Left kidney (tissue), 2 donors: ENCODE measurements around the gene SMIM7. TPM values are rescaled to one million over a fixed set of nuclear protein-coding genes. Genes with fewer than 3 reads are reported as not detected.

Experiments used
- DNase-seq: peaks from one replicate; pipeline ENCODE4 v3.0.0-alpha.2; 2013
- polyA plus RNA-seq: library from polyadenylated mRNA; unstranded; fragments of 120-200 nt; gene quantifications from one replicate; pipeline ENCODE4 v1.2.1, GENCODE V29; 2013; ENCODE audit not compliant: insufficient read length

SMIM7 gene
- polyA plus RNA-seq, 1 donor, result 108 TPM

DNA sequence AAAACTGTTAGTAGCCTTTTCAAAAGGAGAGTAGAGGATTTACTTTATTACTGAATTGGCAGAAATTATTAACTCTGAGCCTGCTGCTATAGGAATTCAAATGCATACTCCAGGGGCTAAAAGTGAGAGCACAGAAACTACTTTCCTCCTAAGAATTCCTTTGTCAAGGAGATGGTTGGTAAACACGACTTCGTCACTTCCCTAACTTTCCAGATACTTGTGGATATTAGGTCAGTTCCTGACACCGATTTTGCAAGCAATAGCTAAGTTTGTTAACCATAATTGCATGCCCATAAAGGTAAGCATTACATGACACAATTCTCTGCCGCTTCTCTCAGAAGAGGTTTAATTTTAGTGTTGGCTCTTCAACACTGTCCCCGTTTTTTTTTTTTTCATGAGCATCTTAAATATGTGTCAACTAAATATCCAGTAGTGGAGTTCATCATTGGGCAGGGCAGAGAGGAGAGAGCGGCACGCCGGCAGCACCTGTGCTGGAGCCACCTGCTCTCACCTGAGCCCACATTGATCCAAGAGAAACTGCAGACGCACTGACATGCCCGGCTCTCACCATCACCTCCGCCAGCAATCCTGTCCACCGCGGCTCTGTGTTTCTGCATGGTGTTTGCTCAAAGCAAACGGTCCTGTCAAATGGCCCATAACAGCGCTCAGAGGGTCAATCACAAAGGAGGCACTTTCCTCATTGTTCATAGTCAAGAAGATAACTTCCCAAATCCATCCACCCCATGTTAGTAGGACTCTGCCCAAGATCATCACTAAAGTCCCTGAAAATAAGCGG is 34.6 kb downstream of the SMIM7 start:
- no peak for DNase-seq

DNA sequence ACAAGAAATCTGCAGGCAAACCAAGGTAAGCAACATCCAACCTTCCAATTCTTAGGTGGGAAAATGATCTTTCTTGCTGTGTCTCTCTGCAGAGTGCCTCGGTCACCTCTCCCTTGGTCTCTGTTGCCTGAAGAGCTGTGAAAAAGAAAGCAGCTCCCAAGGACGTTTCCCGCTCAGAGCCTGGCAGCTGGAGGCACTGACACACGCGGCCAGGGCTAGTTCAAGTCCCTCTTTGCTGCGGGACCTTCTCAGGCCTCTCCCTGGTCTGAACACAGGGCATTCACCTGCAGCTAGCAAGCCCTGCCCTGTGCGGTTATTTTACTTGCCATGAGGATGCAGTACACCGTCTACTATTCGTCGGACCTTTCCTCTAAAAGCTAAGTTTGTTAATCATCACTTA is 35.7 kb downstream of the SMIM7 start:
- no peak for DNase-seq

DNA sequence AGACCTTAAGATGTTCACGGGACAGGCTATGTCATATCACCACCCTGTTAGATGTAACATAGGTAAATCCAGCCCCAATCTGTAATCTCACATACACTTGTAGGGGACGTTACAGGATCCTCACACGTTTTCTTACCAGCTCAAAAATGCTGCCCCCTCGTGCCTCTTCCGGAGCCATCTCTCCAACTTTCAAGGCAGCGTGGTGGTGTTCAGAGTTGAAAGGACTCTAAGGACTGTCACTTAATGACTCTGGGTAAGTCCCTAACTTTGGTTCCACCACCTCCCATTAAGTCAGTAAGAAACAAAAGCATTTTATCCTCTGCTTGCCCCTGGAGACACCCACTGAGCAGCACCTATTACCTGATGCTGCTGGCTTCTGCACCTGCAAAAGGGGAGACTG is 36.4 kb downstream of the SMIM7 start:
- DNase-seq, result no peak

DNA sequence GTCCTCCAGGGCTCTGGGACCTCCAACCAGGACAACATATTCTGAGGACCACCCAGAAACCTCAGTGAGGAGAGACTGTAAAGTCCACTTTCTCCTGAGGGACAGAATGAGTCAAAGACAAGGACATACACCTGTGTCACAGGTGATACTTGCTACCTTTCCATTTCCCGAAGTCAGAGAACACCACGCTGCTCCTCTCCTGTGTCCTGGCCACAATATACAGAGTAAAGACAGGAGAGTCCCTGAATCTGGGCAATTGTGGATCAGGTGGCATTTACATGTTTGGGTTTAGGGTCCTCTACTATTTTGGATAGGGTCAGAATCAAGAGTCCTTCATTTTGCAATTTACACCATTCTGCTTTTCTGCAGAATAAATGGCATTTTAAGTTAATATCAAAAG is 36.9 kb downstream of the SMIM7 start:
- no peak for DNase-seq

DNA sequence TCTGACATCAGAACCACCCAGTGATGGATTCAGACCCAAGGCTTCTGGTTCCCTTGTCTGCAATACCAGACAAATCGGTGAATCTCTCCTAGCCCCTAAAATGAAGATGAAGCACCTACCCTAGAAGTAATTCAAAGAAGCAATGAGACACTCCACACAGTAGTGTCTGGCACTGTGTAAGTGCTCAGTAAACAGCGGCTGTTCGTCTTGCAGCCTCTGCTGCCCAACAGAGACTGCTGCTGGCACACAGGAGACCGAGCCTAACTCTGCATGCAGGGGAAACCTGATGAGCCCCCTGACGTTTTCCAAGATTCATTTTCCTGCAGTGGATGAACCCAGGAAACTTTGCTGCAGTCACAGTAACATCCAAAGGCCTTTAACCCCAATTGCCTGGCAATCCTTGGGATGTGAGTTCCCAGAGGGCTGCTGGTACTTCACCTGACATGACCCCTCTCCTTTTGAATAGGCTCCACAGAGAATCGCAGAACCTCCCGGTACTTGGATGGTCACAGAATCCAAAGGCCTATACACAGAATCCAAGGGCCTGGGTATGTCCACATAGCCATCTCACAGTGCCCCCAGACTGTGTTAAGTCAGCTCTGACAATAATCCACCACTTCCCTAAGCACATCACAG is 38.7 kb downstream of the SMIM7 start:
- DNase-seq, result no peak

DNA sequence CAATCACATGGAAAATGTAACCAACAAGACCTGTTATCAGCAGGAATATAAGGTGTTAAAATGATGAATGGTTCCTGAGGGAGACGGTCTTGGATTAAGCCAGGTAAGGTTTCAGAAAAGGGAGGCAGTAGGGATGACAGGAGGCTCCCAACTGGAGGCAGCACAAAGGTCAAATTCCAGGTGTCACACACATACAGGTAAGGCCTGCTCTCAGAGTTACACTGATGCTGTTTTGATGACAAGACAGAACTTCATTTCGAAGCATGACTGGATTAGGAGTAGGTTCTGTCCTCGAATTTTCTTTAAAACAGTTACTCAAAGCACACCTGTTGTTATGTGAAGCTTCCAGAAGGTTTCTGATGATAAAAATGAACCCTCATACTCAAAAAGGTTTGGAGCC is 39.4 kb downstream of the SMIM7 start:
- DNase-seq, result no peak

DNA sequence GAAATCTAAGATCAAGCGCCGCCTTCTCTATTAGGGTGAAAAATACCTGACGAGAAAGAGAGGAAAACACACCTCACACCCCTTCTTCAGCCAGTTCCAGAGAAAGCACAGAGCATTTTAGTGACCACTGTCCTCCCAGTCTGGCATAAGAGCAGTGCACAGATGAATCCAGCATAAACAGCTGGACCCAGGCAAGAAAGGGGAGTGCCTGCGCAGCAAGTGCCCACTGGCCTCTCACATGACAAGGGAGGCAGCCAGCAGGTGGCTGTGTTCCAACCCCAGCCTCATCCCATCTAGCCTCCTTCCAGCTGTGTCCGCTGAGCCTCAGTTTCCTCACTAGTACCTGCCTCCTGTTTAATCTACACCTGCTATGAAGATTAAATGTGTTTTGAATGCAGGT is 39.9 kb downstream of the SMIM7 start:
- DNase-seq, result no peak

DNA sequence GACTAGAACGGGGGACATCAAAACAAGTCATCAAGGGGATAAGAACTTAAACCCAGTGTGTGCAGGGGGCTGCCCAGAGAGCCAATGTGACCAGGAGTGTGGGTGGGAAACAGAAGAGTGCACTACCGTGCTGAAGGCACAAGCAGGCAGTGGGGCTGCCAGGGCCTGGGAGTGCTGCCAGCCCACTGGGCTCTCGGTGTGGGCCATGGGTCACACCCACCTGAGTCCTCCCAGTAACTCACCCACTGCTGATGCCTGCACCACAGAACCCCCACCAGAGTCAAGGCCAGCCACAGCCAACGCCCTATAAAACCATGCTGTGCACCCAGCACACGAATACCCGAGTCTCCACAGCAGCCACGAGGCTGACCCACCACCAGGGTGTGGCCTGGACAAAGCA is 40.5 kb downstream of the SMIM7 start:
- DNase-seq, result no peak

DNA sequence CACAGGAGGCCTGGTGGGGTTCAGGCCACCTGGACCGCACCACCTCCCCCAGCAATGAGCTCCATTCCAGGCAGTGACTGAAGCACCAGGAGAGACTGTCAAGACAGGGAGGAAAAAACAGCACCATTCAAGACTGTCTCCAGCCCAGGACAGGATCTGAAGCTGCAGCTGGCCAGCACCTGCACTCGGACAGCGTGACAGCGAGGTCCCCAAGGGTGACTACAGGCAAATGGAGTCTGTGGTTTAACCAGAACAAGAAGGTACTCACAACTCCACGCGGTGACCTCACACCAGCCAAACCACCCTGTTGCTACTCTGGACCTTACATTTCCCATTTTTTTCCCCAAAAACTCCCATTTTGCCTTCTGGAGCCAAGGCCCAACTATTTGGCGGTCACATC is 41.7 kb downstream of the SMIM7 start:
- DNase-seq, result no peak

DNA sequence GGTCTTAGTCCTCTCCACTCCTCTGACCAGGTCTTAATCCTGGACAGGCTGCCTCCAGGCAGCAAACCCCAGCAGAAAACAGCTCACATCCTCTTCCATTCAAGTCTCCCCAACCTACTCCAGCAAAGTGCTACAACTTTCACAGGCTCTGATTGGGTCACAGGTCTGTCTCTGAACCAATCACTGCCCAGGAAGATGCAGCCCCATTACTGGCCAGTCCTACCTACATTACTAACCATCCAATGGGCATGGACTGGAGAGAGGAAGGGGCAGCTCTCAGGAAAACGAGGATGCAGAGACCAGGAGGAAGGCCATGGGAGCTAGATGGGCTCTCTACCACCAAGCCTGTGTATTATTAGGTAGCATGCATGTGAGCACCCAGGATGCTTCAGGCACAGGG is 44.1 kb downstream of the SMIM7 start:
- no peak for DNase-seq

DNA sequence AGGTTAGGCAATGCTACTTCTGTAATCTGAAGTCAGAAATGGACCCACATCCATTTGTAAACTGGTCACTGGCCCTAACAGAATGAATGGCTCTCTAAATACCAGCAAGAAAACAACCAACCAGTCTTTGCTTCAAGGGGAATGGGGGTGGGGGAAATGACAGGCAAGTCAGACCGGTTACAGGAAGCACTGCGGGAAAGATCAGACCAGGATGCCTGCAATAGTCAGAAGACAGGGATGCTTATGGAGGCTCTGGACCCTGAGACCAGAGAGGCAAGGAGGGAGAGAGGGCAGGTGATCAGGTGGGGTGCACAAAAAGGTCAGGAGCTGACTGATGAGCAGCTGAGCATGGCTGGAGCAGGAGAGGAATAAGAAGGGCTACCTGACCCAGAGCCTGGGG is 45.0 kb downstream of the SMIM7 start:
- no peak for DNase-seq

DNA sequence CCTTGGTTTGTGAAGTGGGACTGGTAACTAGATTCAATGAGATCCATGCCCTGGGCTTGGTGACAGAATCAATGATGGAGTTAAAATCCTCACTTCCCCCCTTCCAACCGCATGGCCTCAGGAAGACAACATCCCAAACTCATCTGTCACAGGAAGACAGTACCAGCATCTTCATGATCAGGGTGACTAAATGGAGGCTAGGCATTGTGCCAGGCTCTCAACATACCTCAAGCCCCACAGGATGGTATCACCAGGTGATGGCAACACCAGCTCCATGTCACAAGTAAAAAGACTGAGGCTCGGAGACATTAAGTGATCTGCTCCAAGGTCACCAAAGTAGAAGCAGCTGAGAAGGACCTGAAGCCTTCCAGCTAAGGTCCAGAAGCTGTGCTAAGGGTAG is 46.1 kb downstream of the SMIM7 start:
- no peak for DNase-seq

DNA sequence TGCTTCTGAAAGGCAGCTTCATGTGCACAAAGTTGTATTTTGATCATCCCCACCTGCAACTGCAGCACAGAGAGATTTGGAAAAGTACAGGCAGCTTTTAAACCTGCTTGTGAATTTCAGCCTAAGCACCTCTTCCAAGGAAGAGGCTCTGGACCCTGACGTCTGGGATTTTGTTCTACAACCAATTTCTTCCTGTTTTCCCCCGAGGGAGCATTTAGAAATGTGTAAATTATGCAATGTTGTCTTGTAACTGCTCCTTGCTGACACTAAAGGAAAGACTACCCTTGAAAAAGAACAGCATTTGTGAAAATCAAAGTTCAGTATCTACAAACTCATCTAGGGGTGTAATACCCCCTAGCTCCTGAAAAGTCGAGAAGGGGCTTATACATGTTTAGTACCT is 47.3 kb downstream of the SMIM7 start:
- no peak for DNase-seq

DNA sequence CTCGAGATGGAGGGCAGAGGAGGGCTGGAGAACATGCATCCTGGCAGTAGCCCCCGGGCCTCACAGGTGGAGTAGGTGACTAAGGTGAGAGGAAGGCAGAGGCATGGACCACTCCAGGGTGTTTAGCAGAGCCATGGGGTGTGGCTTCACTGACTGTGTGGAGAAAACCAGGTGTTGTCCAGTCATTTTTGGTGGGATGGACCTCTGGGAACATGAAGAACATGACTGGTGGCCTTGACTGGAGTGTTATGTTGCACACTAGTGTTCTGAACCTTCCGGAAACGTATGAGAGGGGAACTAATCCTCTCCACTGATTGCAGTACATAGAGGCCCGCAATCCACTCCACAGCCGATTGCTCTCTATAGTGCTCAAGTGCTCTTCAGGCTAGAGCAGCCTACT is 48.8 kb downstream of the SMIM7 start:
- DNase-seq, result no peak

DNA sequence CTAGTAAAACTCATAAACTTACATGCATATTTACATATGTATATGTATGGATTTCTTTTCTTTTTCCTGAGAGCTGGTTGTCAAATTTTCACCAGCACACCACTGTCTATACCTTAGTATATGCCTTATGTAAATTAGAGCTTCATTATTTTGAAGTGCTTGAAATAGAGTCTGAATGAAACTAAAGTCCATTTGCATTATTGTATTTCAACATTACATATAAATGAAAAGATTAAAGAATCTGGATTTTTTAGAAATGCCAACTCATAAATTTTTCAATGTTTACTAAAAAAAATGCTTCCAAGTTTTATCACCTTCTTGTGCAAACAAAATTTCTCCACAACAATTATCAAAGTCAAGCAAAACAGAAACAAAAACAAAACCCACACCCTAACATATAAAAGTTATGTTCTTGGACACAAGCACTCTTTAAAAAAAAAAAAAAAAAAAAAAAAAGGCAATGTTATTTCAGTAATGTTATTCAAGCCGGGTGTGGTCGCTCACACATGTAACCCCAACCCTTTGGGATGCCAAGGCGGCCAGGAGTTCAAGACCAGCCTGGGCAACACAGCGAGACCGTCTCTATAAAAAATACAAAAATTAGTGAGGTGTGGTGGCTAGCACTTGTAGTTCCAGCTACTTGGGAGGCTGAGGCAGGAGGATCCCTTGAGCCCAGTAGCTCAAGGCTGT is 50.3 kb downstream of the SMIM7 start:
- no peak for DNase-seq

DNA sequence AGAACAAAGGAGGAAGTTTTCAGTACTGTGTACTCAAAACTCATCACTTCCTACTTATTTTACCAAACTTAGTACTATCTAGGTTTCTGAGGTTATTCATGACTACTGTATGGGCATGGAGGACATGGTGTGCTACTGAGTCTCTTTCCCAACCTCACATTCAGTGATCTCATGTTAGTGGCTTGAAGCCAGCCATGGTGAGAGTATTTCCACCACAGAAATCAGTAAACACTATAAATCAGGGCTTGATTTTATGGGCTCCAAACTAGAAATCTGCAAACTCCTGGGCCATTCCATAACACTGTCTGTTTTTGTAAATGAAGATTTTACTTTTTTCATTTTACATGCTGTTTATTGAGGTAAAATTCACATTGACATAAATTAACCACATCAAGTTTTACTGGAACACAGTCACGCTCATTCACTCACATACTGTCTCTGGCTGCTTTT is 51.6 kb downstream of the SMIM7 start:
- DNase-seq, result no peak

DNA sequence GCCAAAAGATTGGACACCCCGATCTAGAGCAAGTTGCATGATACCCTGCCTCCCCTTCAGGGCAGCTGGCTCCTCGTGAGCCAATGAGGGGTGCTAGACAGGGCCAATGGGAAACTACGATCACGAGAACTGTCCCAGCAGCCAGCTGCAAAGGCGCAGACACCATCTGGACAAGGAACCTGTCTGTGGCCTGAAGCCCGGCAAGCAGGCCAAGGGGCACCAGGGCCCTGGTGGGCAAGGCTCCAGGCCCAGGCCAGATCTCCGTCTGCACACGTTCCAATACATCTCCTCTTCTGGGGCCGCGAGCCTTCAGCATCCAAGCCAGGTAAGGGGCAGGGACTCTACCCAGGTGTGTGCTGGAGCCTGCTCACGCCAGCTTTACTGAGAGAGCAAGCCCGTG is 52.1 kb downstream of the SMIM7 start:
- no peak for DNase-seq

DNA sequence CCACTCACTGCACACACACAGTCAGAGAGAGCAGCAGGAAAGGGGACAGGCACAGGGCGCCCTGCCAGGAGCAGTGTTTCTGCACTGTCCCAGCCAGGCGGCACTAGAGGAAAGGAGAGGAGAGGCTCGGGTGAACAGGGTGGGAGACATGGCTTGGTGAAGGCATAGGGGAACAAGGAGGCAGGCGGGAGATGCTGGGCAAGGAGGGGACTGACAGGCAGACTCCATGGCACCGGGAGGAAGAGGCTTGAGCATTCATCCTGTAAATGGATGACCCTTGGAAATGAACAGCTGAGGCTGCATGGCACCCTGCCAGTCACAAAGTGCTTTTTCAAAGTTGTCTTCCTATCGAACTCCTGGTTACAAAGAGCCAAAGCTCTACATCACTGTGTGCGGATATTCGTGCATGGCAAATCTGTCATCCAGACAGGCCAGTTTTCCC is 54.4 kb downstream of the SMIM7 start:
- DNase-seq, result no peak

DNA sequence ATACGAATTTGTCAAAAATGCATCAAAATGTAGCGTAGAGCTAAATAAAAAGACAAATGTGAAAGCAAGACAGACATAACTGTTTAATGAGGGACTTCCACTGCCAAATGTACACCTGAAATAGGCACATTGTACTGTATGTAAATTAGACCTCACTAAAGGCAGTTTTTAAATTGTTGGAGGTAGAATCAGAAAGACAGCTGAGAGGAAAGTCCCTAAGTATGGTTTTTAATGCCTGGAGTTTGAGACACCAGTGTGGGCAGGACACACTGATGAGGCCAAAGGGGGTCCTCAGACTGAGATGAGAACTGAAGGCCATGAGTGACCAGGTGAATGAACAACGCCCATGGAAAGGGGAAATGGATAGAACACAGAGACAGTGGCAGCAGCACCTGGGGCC is 54.8 kb downstream of the SMIM7 start:
- no peak for DNase-seq

DNA sequence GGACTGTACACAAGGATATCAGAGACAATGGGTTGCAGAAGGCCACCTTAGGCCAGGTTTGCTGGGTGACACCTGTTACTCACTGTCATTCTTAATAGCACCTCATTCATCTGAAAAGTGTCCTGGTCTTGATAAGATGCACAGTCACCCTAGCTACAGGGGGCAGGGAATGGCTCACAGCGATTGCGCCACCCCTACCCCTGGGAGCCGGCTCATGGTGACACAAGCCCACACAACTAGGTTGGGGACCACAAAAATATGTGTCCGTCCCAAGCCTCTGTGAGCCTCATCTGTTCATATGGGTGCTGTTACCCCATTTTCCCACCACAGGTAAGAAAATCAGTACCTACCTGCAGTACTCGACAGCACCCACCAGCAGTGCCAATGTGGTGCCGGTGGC is 55.3 kb downstream of the SMIM7 start:
- no peak for DNase-seq

DNA sequence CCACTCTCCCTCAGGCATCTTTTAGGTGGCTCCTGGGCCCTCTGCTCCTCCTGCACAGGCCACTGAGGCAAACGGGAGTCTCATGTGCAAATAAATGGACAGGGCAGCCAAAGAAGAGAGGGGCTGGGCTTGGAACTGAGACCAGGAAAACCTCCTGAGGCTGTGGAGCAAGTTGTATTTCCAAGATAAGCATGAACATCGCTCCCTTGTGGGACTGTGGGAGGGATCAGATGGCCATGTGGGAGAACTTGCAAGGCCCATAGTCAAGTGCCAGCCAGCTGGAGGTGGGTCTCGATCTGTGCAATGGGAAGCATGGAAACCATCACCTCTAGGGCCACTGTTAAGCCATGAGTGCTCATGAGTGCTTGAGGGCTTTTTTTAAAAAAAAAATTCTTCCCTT is 56.9 kb downstream of the SMIM7 start:
- DNase-seq, result no peak

DNA sequence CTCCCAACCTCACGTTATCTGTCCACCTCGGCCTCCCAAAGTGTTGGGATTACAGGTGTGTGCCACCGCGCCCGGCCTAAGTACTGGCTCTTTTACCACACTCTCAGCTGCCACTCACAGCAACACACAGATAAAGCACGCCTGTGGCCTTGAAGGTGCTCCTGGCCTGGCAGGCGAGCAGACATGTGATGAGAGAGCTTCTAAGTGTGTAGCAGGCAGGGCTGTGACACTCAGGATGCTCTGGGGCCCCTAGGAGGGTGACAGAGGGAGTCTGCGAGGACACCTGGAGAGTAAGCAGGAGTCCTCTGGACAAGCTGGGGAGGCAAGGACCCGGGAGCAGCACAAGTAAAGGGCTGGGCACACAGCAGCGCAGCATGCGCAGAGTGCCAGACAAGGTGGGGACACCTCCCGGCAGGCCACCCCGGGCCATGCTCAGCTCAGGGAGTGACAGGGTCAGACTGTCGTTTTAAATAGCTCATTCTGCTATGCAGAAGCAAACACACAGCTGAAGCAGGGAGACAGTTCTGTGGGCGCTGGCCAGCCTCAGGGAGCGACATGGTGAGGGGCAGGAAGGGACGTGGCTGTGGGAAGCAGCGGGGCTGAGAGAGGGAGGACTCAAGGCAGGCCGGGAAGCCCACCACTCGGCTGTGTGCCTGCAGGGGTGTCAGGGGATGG is 58.4 kb downstream of the SMIM7 start:
- no peak for DNase-seq

DNA sequence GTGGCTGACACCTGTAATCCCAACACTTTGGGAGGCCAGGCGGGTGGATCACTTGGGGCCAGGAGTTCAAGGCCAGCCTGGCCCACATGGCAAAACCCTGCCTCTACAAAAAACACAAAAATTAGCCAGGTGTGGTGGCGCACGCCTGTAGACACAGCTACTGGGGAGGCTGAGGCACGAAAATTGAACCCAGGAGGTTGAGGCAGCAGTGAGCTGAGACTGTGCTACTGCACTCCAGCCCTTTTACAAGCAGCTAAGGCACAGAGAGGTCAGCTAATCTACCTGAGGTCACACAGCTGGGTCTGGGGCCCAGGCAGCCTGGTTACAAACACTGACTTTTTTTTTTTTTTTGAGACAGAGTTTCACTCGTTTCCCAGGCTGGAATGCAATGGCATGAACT is 59.1 kb downstream of the SMIM7 start:
- DNase-seq, result no peak
